HepG2 (cell line): Measurements from ENCODE around the gene SEC11A.

Experiments
- CBX2 ChIP-seq, 2 experiments: fragments of 200-600 bp in 1 of 2; sonication (generic); formaldehyde crosslinking in 1 of 2; IDR thresholded peaks; 2 replicates each; pipeline versions ENCODE4 v1.7.0 to v1.8.1; 2018 to 2022; ENCODE audit warnings: low read depth in 2 of 2, low read length in 1 of 2, mild to moderate bottlenecking in 1 of 2, missing genetic modification reagents in 1 of 2
- ETV6 ChIP-seq: sonication (generic); formaldehyde crosslinking; conservative IDR thresholded peaks from 2 replicates; pipeline ENCODE4 v1.4.0; 2020; ENCODE audit warnings: missing genetic modification reagents
- EZH2 ChIP-seq: conservative IDR thresholded peaks from 2 replicates; pipeline ENCODE4 v1.6.1; 2012; ENCODE audit warnings: mild to moderate bottlenecking, low read depth, low read length, moderate library complexity
- GMEB1 ChIP-seq: sonication (generic); formaldehyde crosslinking; IDR thresholded peaks from 2 replicates; pipeline ENCODE4 v1.5.1; 2020; ENCODE audit warnings: missing genetic modification reagents, mild to moderate bottlenecking, borderline replicate concordance
- HMGXB3 ChIP-seq: sonication (generic); formaldehyde crosslinking; IDR thresholded peaks from 2 replicates; pipeline ENCODE4 v1.4.0; 2020; ENCODE audit warnings: missing genetic modification reagents, borderline replicate concordance
- HNRNPK ChIP-seq: fragments of 200-400 bp; formaldehyde crosslinking; IDR thresholded peaks from 2 replicates; pipeline ENCODE4 v1.6.1; 2018; ENCODE audit warnings: low read length, low read depth, moderate library complexity, mild to moderate bottlenecking; ENCODE audit not compliant: poor library complexity, severe bottlenecking
- IKZF4 ChIP-seq: sonication (generic); formaldehyde crosslinking; IDR thresholded peaks from 2 replicates; pipeline ENCODE4 v1.5.1; 2020; ENCODE audit warnings: borderline replicate concordance, mild to moderate bottlenecking, low read depth, missing genetic modification reagents; ENCODE audit errors: not compliant biosample characterization
- REST ChIP-seq, 2 experiments: IDR thresholded peaks; 2 replicates each; pipeline ENCODE4 v1.6.1; 2011 to 2012; ENCODE audit warnings: low read length in 2 of 2, borderline replicate concordance in 1 of 2, low read depth in 1 of 2, mild to moderate bottlenecking in 1 of 2, moderate library complexity in 1 of 2
- ZNF136 ChIP-seq: sonication (generic); formaldehyde crosslinking; IDR thresholded peaks from 2 replicates; pipeline ENCODE4 v1.8.1; 2022; ENCODE audit warnings: low read depth, mild to moderate bottlenecking, moderate library complexity, missing genetic modification reagents
- ZNF180 ChIP-seq: sonication (generic); formaldehyde crosslinking; IDR thresholded peaks from 2 replicates; pipeline ENCODE4 v1.4.0; 2020; ENCODE audit warnings: low read depth, missing genetic modification reagents, borderline replicate concordance
- ZNF691 ChIP-seq: sonication (generic); formaldehyde crosslinking; IDR thresholded peaks from 2 replicates; pipeline ENCODE4 v1.4.0; 2020; ENCODE audit warnings: missing genetic modification reagents, low read depth, mild to moderate bottlenecking, borderline replicate concordance

- TF ChIP-seq CBX2 (IDR thresholded peaks at IDR 0.05; ENCODE audit: low read depth, low read length) (no peak), CBX2 (CRISPR knock-in tag; IDR thresholded peaks at IDR 0.05; ENCODE audit: low read depth) (no peak), GMEB1 (CRISPR knock-in tag) (no peak), ZNF136 (CRISPR knock-in tag) (no peak), ZNF691 (CRISPR knock-in tag) (no peak), HMGXB3 (no peak), EZH2 (no peak), ETV6 (CRISPR knock-in tag) (no peak), REST (IDR thresholded peaks at IDR 0.05; ENCODE audit: borderline replicate concordance in 1 of 2, low read depth in 1 of 2, low read length in 2 of 2) (no peak), HNRNPK (no peak), ZNF180 (no peak), IKZF4 (CRISPR knock-in tag) (no peak)
Observed at GRCh38 chr15:84725001-84725491, 9.1 kb upstream of the SEC11A start.
